Parathyroid adenoma (tissue), 2 donors: Measurements from ENCODE around the gene ZFAND2B.
A peak's percentile ranks its signal among the peaks of the same experiment; 100 is the strongest.

Source experiments
- H2AFZ ChIP-seq: fragments of 300-600 bp; sonication (generic); one replicate; pipeline ENCODE4 v1.7.0; 2017; ENCODE audit warnings: antibody characterized with exemption, mild to moderate bottlenecking
- H3K27ac ChIP-seq: fragments of 300-600 bp; sonication (generic); one replicate; pipeline ENCODE4 v1.7.0; 2017
- H3K27me3 ChIP-seq: fragments of 300-600 bp; sonication (generic); one replicate; pipeline ENCODE4 v1.7.0; 2017; ENCODE audit warnings: low read length; ENCODE audit not compliant: control insufficient read depth, insufficient read depth
- H3K36me3 ChIP-seq: fragments of 300-600 bp; sonication (generic); one replicate; pipeline ENCODE4 v1.7.0; 2017; ENCODE audit warnings: low read length; ENCODE audit not compliant: control insufficient read depth, insufficient read depth
- H3K4me1 ChIP-seq: fragments of 300-600 bp; sonication (generic); one replicate; pipeline ENCODE4 v1.7.0; 2017; ENCODE audit warnings: control low read depth
- H3K4me2 ChIP-seq: fragments of 300-600 bp; sonication (generic); one replicate; pipeline ENCODE4 v1.7.0; 2017; ENCODE audit warnings: low read length
- H3K4me3 ChIP-seq: fragments of 300-600 bp; sonication (generic); one replicate; pipeline ENCODE4 v1.7.0; 2017; ENCODE audit warnings: low read depth, low read length
- H3K79me2 ChIP-seq: fragments of 300-600 bp; sonication (generic); one replicate; pipeline ENCODE4 v1.7.0; 2017; ENCODE audit warnings: control low read depth
- H3K9ac ChIP-seq: fragments of 300-600 bp; sonication (generic); one replicate; pipeline ENCODE4 v1.7.0; 2017; ENCODE audit warnings: mild to moderate bottlenecking
- H3K9me3 ChIP-seq: fragments of 300-600 bp; sonication (generic); one replicate; pipeline ENCODE4 v1.7.0; 2017; ENCODE audit warnings: low read length; ENCODE audit not compliant: control insufficient read depth
- CTCF ChIP-seq: fragments of 300-600 bp; sonication (generic); IDR thresholded peaks from one replicate; pipeline ENCODE4 v1.7.0; 2017; ENCODE audit warnings: antibody characterized with exemption, mild to moderate bottlenecking
- donor health status: primary hyperparathyroidism.

ZFAND2B gene

DNA sequence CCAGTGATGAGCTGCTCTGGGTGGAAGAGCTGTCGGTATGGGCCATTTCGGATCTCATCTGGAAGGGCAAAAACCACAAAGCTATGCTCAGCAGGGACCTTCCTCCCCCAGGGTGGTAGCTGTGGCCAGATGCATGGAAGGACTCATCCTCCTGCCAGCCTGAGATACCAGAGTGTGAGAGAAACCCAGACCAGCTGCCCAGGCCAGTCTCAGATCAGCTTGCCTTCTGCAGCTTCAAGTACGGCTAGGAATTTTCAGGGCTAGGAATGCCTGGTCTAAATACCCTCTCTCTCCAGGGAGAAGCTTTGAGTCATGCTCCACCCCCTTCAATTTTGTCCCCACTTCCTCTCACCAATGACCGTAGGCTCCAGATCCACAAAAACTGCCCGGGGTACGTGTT, 45.1 kb downstream of the ZFAND2B start:
- peaks cover 30% of the 10 kb centered on the region for H3K4me1 ChIP-seq
- no peak overlapping the region for H3K9ac ChIP-seq

GRCh38 chr2:219252084-219252483, 45.5 kb downstream of the ZFAND2B start:
- Histone ChIP-seq H3K27ac (peak overlapping the region; percentile 75), H3K9ac (no peak overlapping the region), H2AFZ (no peak overlapping the region), H3K36me3 (no peaks in the 10 kb centered on the region), H3K79me2 (peaks cover 2% of the 10 kb centered on the region), H3K4me2 (no peak overlapping the region), H3K4me1 (peaks cover 30% of the 10 kb centered on the region), H3K27me3 (no peaks in the 10 kb centered on the region), H3K4me3 (no peak overlapping the region), H3K9me3 (no peaks in the 10 kb centered on the region)
- TF ChIP-seq CTCF: no peak

More for the DNA sequence above, 45.1 kb downstream of the ZFAND2B start:
- Histone ChIP-seq H2AFZ (no peak overlapping the region), H3K9me3 (no peaks in the 10 kb centered on the region), H3K79me2 (peaks cover 2% of the 10 kb centered on the region), H3K27ac (no peak overlapping the region), H3K27me3 (no peaks in the 10 kb centered on the region), H3K36me3 (no peaks in the 10 kb centered on the region), H3K4me3 (no peak overlapping the region), H3K4me2 (no peak overlapping the region)
- TF ChIP-seq CTCF: no peak

DNA sequence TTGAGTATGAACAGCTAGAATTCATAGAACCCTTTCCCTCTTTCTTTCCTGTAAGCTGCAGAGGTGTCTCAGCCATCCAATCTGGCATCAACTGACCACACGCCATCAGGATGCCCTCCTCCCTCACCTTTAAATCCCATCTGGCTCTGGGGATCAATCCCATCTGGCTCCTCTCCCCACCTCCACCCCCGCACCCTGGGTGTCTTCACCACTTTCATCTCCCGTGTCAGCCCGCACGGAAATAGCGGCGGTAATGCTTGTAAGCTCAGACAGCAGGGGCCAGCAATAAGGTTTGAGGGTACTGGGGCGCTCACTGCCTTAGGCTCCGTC, 46.0 kb downstream of the ZFAND2B start:
- H3K27ac ChIP-seq: peak overlapping the region; percentile 75
- no peak for TF ChIP-seq CTCF
- no peak overlapping the region for H3K9ac ChIP-seq
- no peaks in the 10 kb centered on the region for H3K27me3 ChIP-seq
- no peaks in the 10 kb centered on the region for H3K36me3 ChIP-seq
- H3K4me2 ChIP-seq: peak overlapping the region; percentile 97
- no peaks in the 10 kb centered on the region for H3K9me3 ChIP-seq
- peaks cover 30% of the 10 kb centered on the region for H3K4me1 ChIP-seq
- peak overlapping the region; percentile 73 for H3K4me3 ChIP-seq
- H3K79me2 ChIP-seq: peaks cover 2% of the 10 kb centered on the region
- peak overlapping the region; percentile 72 for H2AFZ ChIP-seq

DNA sequence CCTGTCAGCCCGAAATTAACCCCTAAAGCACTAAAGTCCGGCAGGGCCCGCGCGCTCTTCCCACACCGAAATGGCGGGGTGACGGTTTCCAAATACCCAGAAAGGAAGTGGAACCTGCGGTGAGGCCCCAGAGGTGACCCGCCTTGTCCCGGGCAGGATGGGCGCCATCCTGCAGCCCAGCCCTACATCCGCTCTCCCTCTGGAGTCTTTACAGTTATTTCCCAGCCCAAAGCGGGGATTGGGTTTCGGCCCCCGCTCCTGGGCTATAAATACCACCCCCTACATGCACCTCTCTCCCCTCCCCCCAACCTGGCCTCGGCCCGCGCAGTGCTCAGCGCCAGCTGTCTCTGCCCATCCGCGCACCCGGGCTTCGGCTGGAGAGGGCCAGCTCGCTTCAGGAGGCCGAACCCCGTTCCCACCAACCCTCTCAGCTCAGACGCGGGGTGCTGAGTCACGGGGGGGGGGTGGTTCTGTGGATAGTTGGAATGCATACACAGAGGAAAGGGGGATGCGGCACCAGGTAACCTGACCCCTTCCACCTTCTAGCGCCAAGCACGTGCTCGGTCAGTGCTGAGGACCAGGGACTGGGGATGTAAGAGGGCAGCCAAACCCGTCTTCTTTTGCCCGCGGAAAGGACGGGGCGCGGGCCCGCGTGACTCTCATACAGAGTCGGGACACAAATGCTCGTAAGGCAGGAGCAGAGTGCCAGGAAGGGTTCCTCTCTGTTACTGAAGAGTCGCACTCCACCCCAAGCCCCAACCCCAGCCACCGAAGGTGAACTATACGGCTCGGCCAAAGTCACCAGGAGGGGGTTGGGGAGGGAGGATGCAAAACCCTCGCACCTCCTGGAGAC, 46.5 kb downstream of the ZFAND2B start, which contains the start of gene TUBA4B:
TSS of gene TUBA4B (plus strand) at position 344 of the 853 bp plus-strand sequence. CDS start at position 509, 165 bp downstream.
- Histone ChIP-seq H3K9ac (peak within 1 kb of the TSS; percentile 8), H3K36me3 (no peaks in the 10 kb centered on the region), H2AFZ (peak within 1 kb of the TSS; percentile 72), H3K4me3 (peak within 1 kb of the TSS; percentile 73), H3K4me1 (peaks cover 30% of the 10 kb centered on the region), H3K4me2 (peak within 1 kb of the TSS; percentile 97), H3K9me3 (no peaks in the 10 kb centered on the region), H3K79me2 (peaks cover 2% of the 10 kb centered on the region), H3K27me3 (no peaks in the 10 kb centered on the region), H3K27ac (peak within 1 kb of the TSS; percentile 75)
- no peak for TF ChIP-seq CTCF
